WTC11 (cell line): Measurements from ENCODE around the gene SEC16A.

ENCODE experiments used
- CBFB ChIP-seq: sonication (generic); formaldehyde crosslinking; IDR thresholded peaks from 2 replicates; pipeline ENCODE4 v1.8.1; 2022; ENCODE audit warnings: mild to moderate bottlenecking, low read depth, missing genetic modification reagents
- GABPB1 ChIP-seq: sonication (generic); formaldehyde crosslinking; IDR thresholded peaks from 2 replicates; pipeline ENCODE4 v1.8.1; 2023; ENCODE audit warnings: mild to moderate bottlenecking, missing genetic modification reagents
- MXD4 ChIP-seq: fragments of 250-450 bp; sonication (Bioruptor Pico); IDR thresholded peaks from 2 replicates; pipeline ENCODE4 v1.8.0; 2021; ENCODE audit warnings: mild to moderate bottlenecking, moderate library complexity, borderline replicate concordance
- NFYB ChIP-seq: sonication (generic); formaldehyde crosslinking; conservative IDR thresholded peaks from 2 replicates; pipeline ENCODE4 v1.8.0; 2022; ENCODE audit warnings: low read depth, missing genetic modification reagents
- SMAD3 ChIP-seq: sonication (generic); formaldehyde crosslinking; IDR thresholded peaks from 2 replicates; pipeline ENCODE4 v1.8.0; 2022; ENCODE audit warnings: missing genetic modification reagents, mild to moderate bottlenecking, borderline replicate concordance
- ZNF121 ChIP-seq: sonication (generic); formaldehyde crosslinking; IDR thresholded peaks from 2 replicates; pipeline ENCODE4 v1.8.0; 2023; ENCODE audit warnings: missing genetic modification reagents
- TF ChIP-seq, protein P1 (sequence below): fragments of 200-600 bp; IDR thresholded peaks from 2 replicates; pipeline ENCODE4 v1.8.0; 2022; ENCODE audit warnings: antibody characterized with exemption
- TF ChIP-seq, protein P2 (sequence below): sonication (generic); formaldehyde crosslinking; IDR thresholded peaks from 2 replicates; pipeline ENCODE4 v1.8.1; 2023; ENCODE audit warnings: mild to moderate bottlenecking, missing genetic modification reagents, moderate library complexity
- TF ChIP-seq, protein P3 (sequence below): sonication (generic); formaldehyde crosslinking; IDR thresholded peaks from 2 replicates; pipeline ENCODE4 v1.8.1; 2022; ENCODE audit warnings: low read depth, mild to moderate bottlenecking, moderate library complexity, missing genetic modification reagents, borderline replicate concordance

DNA sequence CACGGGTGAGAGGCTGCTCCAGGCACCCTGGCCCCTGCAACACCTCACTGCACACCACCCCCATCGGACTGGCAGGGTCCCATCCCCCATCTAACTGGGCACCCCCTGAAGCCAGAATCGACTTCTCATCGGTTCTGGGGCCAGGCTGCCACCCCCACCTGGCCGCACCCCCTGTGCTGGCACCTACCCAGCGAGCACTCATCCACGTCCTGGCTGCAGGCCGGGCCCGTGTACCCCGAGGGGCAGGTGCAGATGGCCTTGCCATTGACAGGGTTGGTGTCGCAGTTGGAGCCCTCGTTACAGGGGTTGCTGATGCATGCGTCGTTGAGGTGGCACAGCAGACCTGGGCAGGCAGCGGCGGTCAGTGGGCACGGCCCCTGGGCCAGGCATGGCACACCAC is 35.1 kb upstream of the SEC16A start:
- TF ChIP-seq, protein P1, sequence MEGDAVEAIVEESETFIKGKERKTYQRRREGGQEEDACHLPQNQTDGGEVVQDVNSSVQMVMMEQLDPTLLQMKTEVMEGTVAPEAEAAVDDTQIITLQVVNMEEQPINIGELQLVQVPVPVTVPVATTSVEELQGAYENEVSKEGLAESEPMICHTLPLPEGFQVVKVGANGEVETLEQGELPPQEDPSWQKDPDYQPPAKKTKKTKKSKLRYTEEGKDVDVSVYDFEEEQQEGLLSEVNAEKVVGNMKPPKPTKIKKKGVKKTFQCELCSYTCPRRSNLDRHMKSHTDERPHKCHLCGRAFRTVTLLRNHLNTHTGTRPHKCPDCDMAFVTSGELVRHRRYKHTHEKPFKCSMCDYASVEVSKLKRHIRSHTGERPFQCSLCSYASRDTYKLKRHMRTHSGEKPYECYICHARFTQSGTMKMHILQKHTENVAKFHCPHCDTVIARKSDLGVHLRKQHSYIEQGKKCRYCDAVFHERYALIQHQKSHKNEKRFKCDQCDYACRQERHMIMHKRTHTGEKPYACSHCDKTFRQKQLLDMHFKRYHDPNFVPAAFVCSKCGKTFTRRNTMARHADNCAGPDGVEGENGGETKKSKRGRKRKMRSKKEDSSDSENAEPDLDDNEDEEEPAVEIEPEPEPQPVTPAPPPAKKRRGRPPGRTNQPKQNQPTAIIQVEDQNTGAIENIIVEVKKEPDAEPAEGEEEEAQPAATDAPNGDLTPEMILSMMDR: no peak
- TF ChIP-seq, protein P2, sequence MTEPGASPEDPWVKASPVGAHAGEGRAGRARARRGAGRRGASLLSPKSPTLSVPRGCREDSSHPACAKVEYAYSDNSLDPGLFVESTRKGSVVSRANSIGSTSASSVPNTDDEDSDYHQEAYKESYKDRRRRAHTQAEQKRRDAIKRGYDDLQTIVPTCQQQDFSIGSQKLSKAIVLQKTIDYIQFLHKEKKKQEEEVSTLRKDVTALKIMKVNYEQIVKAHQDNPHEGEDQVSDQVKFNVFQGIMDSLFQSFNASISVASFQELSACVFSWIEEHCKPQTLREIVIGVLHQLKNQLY (CRISPR knock-in tag): no peak
- no peak for TF ChIP-seq NFYB
- TF ChIP-seq, protein P3, sequence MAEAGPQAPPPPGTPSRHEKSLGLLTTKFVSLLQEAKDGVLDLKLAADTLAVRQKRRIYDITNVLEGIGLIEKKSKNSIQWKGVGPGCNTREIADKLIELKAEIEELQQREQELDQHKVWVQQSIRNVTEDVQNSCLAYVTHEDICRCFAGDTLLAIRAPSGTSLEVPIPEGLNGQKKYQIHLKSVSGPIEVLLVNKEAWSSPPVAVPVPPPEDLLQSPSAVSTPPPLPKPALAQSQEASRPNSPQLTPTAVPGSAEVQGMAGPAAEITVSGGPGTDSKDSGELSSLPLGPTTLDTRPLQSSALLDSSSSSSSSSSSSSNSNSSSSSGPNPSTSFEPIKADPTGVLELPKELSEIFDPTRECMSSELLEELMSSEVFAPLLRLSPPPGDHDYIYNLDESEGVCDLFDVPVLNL (CRISPR knock-in tag): no peak
- no peak for TF ChIP-seq MXD4
- TF ChIP-seq GABPB1 (CRISPR knock-in tag): no peak
- TF ChIP-seq CBFB (CRISPR knock-in tag): no peak
- no peak for TF ChIP-seq SMAD3 (CRISPR knock-in tag)
- no peak for TF ChIP-seq ZNF121 (CRISPR knock-in tag)
